ENCODE measurements around the gene CHFR.

DNA sequence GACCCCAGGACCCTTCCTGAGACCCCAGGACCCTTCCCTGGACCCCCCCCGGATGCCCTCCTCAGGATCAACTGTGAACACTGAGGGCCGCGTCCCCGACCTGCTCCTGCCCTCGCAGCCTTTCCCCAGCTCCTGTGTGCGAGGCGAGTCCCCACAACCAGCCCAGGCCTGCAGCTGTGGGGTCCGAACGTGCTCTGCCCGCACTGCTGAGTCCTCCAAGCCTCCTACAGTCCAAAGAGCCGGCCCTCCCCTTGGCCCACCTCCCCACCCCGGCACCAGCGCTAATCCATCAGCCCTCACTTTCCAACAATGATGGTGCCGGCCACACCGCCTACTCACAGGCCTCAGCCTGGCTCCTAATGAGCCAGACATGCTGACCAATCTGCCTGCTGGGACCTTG is 99.5 kb downstream of the CHFR start:
- TF ChIP-seq, protein P1, sequence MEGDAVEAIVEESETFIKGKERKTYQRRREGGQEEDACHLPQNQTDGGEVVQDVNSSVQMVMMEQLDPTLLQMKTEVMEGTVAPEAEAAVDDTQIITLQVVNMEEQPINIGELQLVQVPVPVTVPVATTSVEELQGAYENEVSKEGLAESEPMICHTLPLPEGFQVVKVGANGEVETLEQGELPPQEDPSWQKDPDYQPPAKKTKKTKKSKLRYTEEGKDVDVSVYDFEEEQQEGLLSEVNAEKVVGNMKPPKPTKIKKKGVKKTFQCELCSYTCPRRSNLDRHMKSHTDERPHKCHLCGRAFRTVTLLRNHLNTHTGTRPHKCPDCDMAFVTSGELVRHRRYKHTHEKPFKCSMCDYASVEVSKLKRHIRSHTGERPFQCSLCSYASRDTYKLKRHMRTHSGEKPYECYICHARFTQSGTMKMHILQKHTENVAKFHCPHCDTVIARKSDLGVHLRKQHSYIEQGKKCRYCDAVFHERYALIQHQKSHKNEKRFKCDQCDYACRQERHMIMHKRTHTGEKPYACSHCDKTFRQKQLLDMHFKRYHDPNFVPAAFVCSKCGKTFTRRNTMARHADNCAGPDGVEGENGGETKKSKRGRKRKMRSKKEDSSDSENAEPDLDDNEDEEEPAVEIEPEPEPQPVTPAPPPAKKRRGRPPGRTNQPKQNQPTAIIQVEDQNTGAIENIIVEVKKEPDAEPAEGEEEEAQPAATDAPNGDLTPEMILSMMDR (IDR thresholded peaks at IDR 0.05) = no peak
- TF ChIP-seq POLR2A (IDR thresholded peaks at IDR 0.05) = no peak
